Stimulated activated CD4-positive, alpha-beta T cell treated with anti-CD3 and anti-CD28 coated beads, Interleukin-2, amount 100 ng/mL, for 48 hours (primary cell): Measurements from ENCODE around the gene OPRL1.
"Not testable (repeated sequence)": the region's sequence is repeated elsewhere in the genome, so short reads cannot be mapped to it uniquely, and the experiment has no call there.

Experiments
- DNase-seq, 2 donors: peaks; one replicate each; pipeline ENCODE4 v3.0.0-alpha.2; 2020

Gene OPRL1

DNA sequence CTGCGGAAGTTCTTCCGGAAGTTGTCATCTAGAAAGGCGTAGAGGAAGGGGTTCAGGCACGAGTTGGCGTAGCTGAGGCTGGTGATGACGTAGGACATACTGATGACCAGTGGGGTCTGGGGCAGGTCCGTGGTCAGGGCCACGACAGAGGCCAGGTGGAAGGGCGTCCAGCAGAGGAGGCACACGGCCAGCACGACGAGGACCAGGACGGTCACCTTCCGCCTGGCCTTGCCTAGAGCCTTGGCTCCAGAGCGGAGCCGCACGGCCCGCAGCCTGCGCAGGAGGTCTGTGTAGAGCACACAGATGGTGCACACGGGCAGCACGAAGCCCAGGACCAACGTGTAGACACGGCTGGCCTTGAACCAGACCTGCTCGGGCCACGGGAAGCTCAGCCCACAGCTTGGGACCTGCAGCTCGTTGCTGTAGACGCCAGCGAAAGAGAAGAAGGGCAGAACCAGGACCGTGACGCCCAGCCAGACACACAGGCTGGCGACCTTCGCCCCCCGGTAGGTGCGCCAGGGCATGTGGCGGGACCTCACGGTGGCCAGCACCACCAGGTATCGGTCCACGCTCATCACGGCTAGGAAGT lies 26.1 kb downstream of the OPRL1 start:
- DNase-seq: no peak

DNA sequence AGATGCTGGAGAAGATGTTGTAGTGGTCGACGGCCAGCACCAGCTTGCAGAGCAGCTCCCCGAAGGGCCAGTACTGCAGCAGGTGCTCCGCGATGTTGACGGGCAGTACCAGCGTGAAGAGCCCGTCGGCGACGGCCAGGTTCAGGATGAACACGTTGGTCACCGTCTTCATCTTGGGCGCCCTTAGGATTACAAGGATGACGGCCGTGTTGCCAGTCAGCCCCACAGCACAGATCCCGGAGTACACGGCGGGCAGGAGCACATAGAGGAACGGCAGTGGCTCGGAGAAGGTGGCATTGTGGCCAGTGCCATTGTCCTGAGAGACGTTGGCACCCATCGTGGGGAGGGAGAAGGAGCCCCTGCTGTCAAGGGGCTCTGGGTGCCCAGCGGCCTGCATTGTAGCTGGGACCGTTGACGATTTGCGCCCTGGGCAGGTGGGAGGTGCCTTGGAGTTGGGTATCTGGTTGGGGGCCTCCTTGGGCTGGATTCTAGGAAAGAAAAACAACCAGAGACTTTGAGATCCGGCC lies 26.6 kb downstream of the OPRL1 start:
- no peak for DNase-seq

DNA sequence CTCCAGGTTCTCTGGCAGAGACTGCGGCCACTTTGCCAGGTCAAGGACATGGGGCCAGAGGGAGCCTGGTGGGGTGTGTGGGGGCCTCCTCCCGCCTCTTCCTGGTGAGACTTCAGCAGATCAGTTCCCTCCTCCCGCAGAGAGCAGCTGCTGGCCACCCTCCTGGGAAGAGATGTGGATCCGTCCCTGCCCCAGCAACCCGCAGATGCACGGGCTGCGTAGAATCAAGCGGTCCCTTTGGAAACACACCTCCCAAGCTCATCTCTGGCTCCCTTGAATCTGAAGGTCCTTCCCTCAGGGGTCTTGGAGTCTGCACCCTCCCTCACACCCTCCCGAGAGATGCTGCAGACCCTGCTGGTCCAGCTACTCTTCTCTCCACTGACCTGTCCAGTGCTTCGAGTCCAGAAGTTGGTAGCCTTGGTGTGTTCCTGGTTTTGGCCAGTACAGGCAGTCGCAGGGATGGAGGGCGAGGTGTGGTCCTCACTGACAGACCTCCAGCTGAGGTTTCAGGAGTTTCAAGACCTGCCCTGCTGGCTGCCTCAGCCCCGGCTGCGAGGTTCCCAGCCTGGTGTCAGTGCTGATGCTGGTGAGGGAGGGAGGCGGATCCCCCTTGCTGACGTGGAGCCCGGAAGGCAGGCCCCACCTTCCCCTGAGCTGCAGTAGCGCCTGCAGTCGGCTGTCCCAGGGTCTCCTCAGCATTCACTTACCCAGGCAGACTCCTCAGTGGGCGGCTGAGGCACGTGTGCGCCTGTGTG lies 27.3 kb downstream of the OPRL1 start, which contains the start of gene NPBWR2:
Gene NPBWR2 (minus strand): TSS at position 585 of the 755 bp plus-strand sequence. CDS start 734 bp downstream, outside the sequence.
- DNase-seq: no peak

- DNase-seq: no peak
These were observed 28.0 kb downstream of the OPRL1 start for GRCh38 chr20:64107736-64108457.

DNA sequence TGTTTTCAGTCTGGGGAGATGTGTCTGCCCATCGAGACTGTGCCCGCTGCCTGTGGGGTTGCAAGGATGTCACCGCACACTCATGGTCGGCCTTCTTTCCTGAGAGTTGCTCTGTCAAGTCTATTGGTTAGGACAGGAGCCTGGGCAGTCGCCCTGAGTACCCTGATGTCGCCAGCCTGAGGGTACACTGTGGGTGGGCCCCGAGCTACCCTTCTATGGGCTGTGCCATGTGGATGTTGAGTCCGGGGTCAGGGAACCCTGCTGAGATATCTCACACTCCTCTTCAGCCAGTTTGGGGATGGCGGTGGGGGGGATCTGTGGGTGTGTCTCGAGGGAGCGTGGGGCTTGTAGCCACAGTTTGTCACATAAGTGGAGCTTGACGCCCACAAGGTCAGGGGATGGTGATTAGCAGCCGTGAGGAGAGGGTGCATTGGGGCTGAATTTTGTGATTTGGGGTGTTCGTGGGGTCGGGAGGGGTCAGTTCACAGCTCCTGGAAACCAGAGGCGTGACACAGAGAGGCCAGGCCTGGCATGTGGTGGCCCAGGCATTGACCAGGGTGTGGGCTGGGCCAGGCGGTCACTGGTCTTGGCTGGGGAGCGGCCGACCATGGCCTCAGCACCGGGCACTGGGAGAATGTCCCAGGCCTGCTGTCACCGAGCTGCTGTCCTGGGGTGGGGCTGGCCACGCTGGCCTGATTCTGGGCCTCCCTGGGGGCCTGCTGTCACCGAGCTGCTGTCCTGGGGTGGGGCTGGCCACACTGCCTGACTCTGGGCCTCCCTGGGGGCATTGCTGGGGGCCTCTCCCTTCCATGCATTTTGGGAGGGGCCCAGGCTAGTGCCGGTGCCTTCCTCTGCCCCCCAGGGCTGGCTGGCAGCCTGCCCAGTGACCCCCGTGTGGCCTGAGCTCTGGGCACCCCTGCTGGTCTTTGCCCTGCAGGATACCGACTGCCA lies 29.1 kb downstream of the OPRL1 start:
- no peak for DNase-seq

- DNase-seq: no peak
These were observed 30.0 kb downstream of the OPRL1 start for GRCh38 chr20:64109831-64110391.

DNA sequence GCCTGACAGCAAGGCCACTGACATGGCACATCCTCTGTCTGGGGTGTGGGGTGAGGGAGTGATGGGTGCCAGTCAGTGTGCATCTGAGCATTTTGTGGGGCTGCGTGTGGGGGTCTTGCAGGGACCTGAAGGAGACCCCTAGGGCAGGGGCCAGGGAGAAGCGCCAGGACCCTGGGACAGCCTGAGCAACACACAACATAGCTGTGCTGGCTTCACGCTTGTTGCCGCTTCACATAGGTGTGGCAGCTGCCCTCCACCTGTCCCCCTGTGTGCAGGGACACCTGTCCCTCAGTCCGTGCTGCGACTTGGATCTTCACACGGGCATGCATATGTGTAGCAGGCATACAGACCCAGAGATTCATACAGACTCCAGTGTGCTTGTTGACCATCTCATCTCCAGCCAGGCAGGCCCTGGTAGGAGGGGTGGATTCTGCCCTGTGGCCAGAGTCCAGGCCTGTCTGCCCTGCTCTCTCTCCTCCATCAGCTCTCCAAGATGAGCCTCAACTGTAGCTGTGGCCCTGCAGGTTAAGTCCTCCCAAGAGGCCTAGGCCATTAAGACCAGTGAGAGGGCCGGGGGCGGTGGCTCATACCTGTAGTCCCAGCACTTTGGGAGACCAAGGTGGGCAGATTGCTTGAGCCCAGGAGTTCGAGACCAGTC lies 30.7 kb downstream of the OPRL1 start:
- no peak for DNase-seq

GRCh38 chr20:64111841-64112641 lies 32.2 kb downstream of the OPRL1 start:
- DNase-seq: no peak

DNA sequence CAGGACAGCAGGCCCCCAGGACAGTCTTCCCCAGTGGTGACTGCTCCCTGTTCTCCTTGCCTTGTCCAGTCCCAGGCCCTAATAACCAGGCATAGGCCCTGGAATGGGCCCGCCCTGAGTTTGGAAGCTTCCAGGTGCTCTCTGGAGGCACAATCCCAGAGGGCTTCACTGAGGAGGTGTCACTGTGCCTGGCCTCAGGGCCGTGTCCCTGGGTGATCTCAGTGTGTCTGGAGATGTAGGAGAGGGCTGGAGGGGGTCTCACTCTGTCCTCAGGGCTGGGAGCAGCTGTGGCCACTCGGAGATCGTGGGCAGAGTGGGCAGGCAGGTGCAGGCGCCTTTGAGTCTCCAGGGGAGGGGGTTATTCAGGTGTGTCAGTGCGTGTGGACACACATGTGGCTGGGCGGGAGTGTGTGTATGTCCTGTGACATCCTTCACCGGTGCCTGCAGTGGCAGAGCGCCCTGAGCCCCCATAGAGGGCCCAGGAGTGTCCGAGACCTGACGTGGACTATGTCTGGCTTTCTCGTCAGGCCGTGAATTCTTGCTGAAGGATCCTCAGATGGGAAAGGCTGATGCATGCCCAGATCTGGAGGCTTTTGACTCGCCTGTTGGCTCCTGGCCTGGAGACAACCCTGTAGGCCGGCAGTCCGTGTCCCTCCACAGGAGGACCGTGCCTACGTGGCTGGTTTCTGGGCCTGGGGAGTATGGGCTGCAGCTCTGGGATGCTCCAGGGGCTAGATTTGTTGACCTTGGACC lies 33.0 kb downstream of the OPRL1 start:
- DNase-seq: no peak

- no peak for DNase-seq
These were observed 33.5 kb downstream of the OPRL1 start for GRCh38 chr20:64113444-64113775.

GRCh38 chr20:64113796-64114355 lies 34.0 kb downstream of the OPRL1 start:
- no peak for DNase-seq

- no peak for DNase-seq
These were observed 34.6 kb downstream of the OPRL1 start for GRCh38 chr20:64114356-64114971.

DNA sequence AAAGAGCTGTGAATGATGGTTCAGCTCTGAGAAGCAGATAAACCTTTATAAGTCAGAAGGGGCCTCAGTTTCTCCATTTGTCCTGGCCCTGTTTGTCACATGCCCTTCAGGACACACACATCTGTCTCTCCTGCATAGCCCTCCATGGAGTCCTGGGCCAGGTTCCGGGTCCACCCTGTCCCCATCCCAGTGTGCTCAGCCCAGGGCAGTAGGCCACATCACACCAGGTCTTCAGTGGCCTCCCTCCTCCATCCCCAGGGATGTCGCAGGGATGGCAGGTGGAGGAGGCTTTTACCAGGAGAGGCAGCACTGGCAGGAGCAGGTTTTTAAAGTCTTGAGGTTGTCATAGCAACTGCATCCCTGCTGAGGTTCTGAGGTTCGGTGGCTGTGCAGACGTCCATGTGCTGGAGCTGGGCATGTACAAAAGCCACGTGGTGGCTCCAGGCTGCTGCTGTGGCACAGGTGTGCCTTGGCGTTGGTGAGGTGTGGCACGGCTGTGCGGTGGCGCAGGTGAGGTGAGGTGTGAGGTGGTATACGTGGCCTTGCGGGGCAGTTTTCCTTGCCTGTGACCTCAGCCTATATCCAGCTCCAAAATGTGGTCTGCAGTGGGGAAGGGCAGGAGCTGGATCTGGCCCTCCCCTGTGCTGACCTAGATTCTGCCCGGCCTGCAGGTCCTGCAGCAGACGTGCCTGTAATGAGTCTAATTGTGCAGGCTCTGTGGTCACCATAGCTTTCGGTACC lies 35.5 kb downstream of the OPRL1 start:
- no peak for DNase-seq

GRCh38 chr20:64116016-64116415 lies 36.1 kb downstream of the OPRL1 start:
- DNase-seq: no peak

DNA sequence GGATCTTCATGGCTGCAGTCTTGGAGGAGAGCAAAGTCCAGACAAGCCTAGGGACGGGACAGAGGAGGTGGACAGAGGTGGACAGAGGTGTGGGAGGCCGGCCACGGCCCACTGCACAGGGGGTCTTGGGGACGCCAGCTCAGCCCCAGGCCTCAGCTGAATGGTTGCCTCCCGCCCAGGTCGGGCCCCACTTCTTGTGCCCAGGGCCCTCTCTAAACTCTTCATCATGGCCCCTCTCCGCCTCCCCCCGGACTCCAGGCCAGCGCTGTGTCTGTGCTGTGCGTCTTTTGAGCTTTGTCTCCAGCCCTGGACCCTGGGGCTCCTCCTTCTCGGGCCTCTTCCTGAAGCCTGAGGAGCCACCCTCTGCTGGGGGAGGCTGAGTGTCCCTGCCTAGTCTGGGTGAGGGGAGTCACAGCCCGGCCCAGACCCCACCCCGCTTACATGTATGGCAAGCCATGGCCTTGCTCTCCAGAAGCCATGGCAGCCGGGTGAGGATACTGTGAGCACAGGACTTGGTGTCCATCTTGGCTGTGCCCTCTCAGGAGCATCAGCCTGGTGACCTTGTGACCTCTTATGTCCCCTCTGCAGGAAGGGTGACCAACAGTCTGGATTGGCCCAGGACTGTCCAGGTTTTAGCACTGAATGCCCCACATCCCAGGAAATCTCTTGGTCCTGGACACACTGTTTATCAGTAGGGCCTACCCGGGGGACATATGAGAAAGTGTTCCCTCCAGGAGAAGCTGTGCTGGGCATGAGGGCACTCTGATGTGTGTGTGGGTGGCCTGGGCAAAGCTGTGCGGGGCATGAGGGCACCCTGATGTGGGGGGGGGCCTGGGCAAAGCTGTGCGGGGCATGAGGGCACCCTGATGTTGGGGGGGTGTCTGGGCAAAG lies 36.9 kb downstream of the OPRL1 start:
- DNase-seq: no peak

GRCh38 chr20:64117432-64117777 lies 37.5 kb downstream of the OPRL1 start:
- DNase-seq: not testable (repeated sequence)

DNA sequence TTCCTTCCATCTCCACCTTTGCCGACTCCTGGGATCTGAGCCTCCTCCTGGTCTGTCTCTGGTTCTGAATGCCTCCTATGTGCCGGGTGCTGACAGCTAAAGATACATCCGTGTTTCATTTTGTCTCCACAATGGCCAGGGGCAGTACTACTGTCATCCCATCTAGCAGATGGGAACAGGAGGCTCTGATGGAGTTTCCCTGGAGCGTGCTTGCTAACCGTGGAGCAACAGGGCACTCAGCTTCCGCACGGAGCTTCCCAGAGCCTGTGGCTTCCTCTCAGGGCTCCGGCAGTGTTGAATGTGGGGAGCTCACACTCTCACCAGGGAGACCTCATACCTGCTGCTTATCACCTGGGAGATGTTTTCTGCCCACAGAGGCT lies 39.4 kb downstream of the OPRL1 start:
- no peak for DNase-seq
